H9 (cell line): ENCODE data around the gene ADH7. TPM values are rescaled to one million over a fixed set of nuclear protein-coding genes. Genes with fewer than 3 reads are reported as not detected.

Source experiments
- DNase-seq: peaks from one replicate; pipeline ENCODE4 v3.0.0-alpha.2; 2017
- H2AFZ ChIP-seq: one replicate; pipeline ENCODE4 v1.6.1; 2013; ENCODE audit warnings: mild to moderate bottlenecking, low read length, control low read depth, moderate library complexity
- H2AK5ac ChIP-seq: 2 replicates; pipeline ENCODE4 v1.6.1; 2013; ENCODE audit warnings: low read length, control low read depth, mixed read lengths; ENCODE audit not compliant: insufficient read length
- H2BK120ac ChIP-seq: one replicate; pipeline ENCODE4 v1.6.1; 2013; ENCODE audit warnings: low read depth, mild to moderate bottlenecking, low read length, control low read depth, inconsistent platforms; ENCODE audit not compliant: poor library complexity, severe bottlenecking
- H2BK12ac ChIP-seq: 2 replicates; pipeline ENCODE4 v1.6.1; 2013; ENCODE audit warnings: low read length, control low read depth, mixed read lengths, low read depth; ENCODE audit not compliant: insufficient read length
- H2BK15ac ChIP-seq: 2 replicates; pipeline ENCODE4 v1.6.1; 2013; ENCODE audit warnings: low read depth, low read length, control low read depth
- H2BK20ac ChIP-seq: one replicate; pipeline ENCODE4 v1.6.1; 2013; ENCODE audit warnings: low read depth, mild to moderate bottlenecking, low read length, control low read depth, inconsistent platforms; ENCODE audit not compliant: poor library complexity, severe bottlenecking
- H2BK5ac ChIP-seq: 2 replicates; pipeline ENCODE4 v1.6.1; 2013; ENCODE audit warnings: low read length, control low read depth, mixed read lengths; ENCODE audit not compliant: insufficient read length
- H3K14ac ChIP-seq: 2 replicates; pipeline ENCODE4 v1.6.1; 2013; ENCODE audit warnings: low read length, control low read depth; ENCODE audit not compliant: insufficient read depth
- H3K18ac ChIP-seq: 2 replicates; pipeline ENCODE4 v1.6.1; 2013; ENCODE audit warnings: low read depth, mild to moderate bottlenecking, mixed read lengths, low read length, control low read depth; ENCODE audit not compliant: insufficient read length
- H3K23ac ChIP-seq: 2 replicates; pipeline ENCODE4 v1.6.1; 2013; ENCODE audit warnings: low read length, control low read depth, mixed read lengths, low read depth; ENCODE audit not compliant: insufficient read length
- H3K23me2 ChIP-seq: 2 replicates; pipeline ENCODE4 v1.6.1; 2013; ENCODE audit warnings: low read depth, mild to moderate bottlenecking, mixed read lengths, low read length, control low read depth; ENCODE audit not compliant: insufficient read length, poor library complexity, severe bottlenecking
- H3K27ac ChIP-seq: 2 replicates; pipeline ENCODE4 v1.5.1; 2013; ENCODE audit warnings: low read length, control low read depth, mixed read lengths, low read depth; ENCODE audit not compliant: insufficient read length
- H3K27me3 ChIP-seq: 2 replicates; pipeline ENCODE4 v1.6.1; 2013; ENCODE audit warnings: low read length, control low read depth, inconsistent platforms; ENCODE audit not compliant: insufficient read depth
- H3K4ac ChIP-seq: 2 replicates; pipeline ENCODE4 v1.6.1; 2013; ENCODE audit warnings: low read depth, mild to moderate bottlenecking, control low read depth, inconsistent platforms, low read length, moderate library complexity
- H3K4me1 ChIP-seq: 2 replicates; pipeline ENCODE4 v1.6.1; 2013; ENCODE audit warnings: low read length, control low read depth, inconsistent platforms; ENCODE audit not compliant: insufficient read depth
- H3K4me2 ChIP-seq: 2 replicates; pipeline ENCODE4 v1.6.1; 2013; ENCODE audit warnings: low read length, control low read depth, mixed read lengths; ENCODE audit not compliant: insufficient read length, insufficient read depth
- H3K56ac ChIP-seq: 2 replicates; pipeline ENCODE4 v1.6.1; 2013; ENCODE audit warnings: low read depth, mild to moderate bottlenecking, mixed read lengths, low read length, control low read depth; ENCODE audit not compliant: insufficient read length
- H3K79me1 ChIP-seq: 2 replicates; pipeline ENCODE4 v1.6.1; 2013; ENCODE audit warnings: low read depth, mild to moderate bottlenecking, moderate library complexity, low read length, control low read depth, inconsistent platforms; ENCODE audit not compliant: insufficient read depth, poor library complexity, severe bottlenecking
- H3K79me2 ChIP-seq: 2 replicates; pipeline ENCODE4 v1.6.1; 2013; ENCODE audit warnings: low read length, control low read depth, inconsistent platforms; ENCODE audit not compliant: insufficient read depth
- H3K9ac ChIP-seq: 2 replicates; pipeline ENCODE4 v1.6.1; 2013; ENCODE audit warnings: low read length, control low read depth, mixed read lengths; ENCODE audit not compliant: insufficient read length; ENCODE audit errors: extremely low read depth
- H3K9me3 ChIP-seq: one replicate; pipeline ENCODE4 v1.6.1; 2013; ENCODE audit warnings: low read depth, low read length, inconsistent platforms; ENCODE audit not compliant: control insufficient read depth
- H3T11ph ChIP-seq: one replicate; pipeline ENCODE4 v1.6.1; 2013; ENCODE audit warnings: mild to moderate bottlenecking, low read length, control low read depth, inconsistent platforms
- H4K20me1 ChIP-seq: one replicate; pipeline ENCODE4 v1.6.1; 2013; ENCODE audit not compliant: control insufficient read depth, insufficient read length, insufficient read depth
- H4K5ac ChIP-seq: 2 replicates; pipeline ENCODE4 v1.6.1; 2013; ENCODE audit warnings: low read depth, mild to moderate bottlenecking, mixed read lengths, low read length, control low read depth; ENCODE audit not compliant: insufficient read length
- H4K8ac ChIP-seq: replicated peaks from 2 replicates; pipeline ENCODE4 v1.6.1; 2013; ENCODE audit warnings: low read length, control low read depth, mixed read lengths, low read depth; ENCODE audit not compliant: insufficient read length
- H4K91ac ChIP-seq: 2 replicates; pipeline ENCODE4 v1.6.1; 2013; ENCODE audit warnings: low read depth, mild to moderate bottlenecking, moderate library complexity, mixed read lengths, low read length, control low read depth; ENCODE audit not compliant: insufficient read length
- H3K27ac Mint-ChIP-seq, 3 experiments: 2 replicates in 2 of 3; 3 replicates in 1 of 3; pipeline ENCODE4 v1.8.0; 2020 to 2021; ENCODE audit warnings: mixed read lengths in 3 of 3, mild to moderate bottlenecking in 1 of 3, moderate library complexity in 1 of 3
- H3K27me3 Mint-ChIP-seq: 2 replicates; pipeline ENCODE4 v1.8.0; 2021; ENCODE audit warnings: low read depth, mild to moderate bottlenecking, moderate library complexity, mixed read lengths
- H3K36me3 Mint-ChIP-seq, 3 experiments: 2 replicates in 2 of 3; 3 replicates in 1 of 3; pipeline ENCODE4 v1.8.0; 2020 to 2021; ENCODE audit warnings: low read depth in 3 of 3, mixed read lengths in 3 of 3; ENCODE audit not compliant: insufficient read depth in 1 of 3
- H3K4me1 Mint-ChIP-seq, 2 experiments: 2 replicates each; pipeline ENCODE4 v1.8.0; 2020; ENCODE audit warnings: mixed read lengths in 2 of 2
- H3K4me3 Mint-ChIP-seq, 2 experiments: 2 replicates in 1 of 2; 3 replicates in 1 of 2; pipeline ENCODE4 v1.8.0; 2020 to 2021; ENCODE audit warnings: mild to moderate bottlenecking in 2 of 2, mixed read lengths in 2 of 2, moderate library complexity in 1 of 2
- H3K9me3 Mint-ChIP-seq, 2 experiments: 2 replicates in 1 of 2; 3 replicates in 1 of 2; pipeline ENCODE4 v1.8.0; 2020; ENCODE audit warnings: mild to moderate bottlenecking in 2 of 2, mixed read lengths in 2 of 2, moderate library complexity in 1 of 2
- WGBS: extraction: QIAGEN DNeasy Blood & Tissue Kit; methylation state at CpG from one replicate; pipeline ENCODE4 v1.1.7; 2013; ENCODE audit warnings: missing lambda C conversion rate, low lambda C conversion rate, mixed read lengths; ENCODE audit not compliant: insufficient read length; ENCODE audit errors: extremely low coverage; 5-methylcytosine and 5-hydroxymethylcytosine counted together
- total RNA-seq: library from RNA; stranded (reverse); gene quantifications from 2 replicates; pipeline ENCODE4 v1.2.1, GENCODE V29; 2021
- TF ChIP-seq, protein P1 (sequence below): fragments of 200-600 bp; sonication (generic); conservative IDR thresholded peaks from 3 replicates; pipeline ENCODE4 v1.8.0; 2021; ENCODE audit warnings: antibody characterized with exemption, mild to moderate bottlenecking

ADH7 gene
- total RNA-seq, 1 experiment from 2014 or later: not detected

- H3K27me3 ChIP-seq: no peaks in the 10 kb centered on the region
- H2BK5ac ChIP-seq: no peak overlapping the region
- Mint-ChIP-seq H3K27me3 (no peaks in the 10 kb centered on the region), H3K4me1 (no peaks in the 10 kb centered on the region), H3K36me3 (no peaks in the 10 kb centered on the region), H3K4me3 (no peak overlapping the region), H3K9me3 (no peaks in the 10 kb centered on the region; a peak in 1 of 5 replicates), H3K27ac (no peak overlapping the region)
- H3K56ac ChIP-seq: no peak overlapping the region
- no peak overlapping the region for H2AFZ ChIP-seq
- no peaks in the 10 kb centered on the region for H3K79me2 ChIP-seq
- H2BK12ac ChIP-seq: no peak overlapping the region
- no peak overlapping the region for H4K91ac ChIP-seq
- no peak overlapping the region for H3T11ph ChIP-seq
- H4K20me1 ChIP-seq: no peaks in the 10 kb centered on the region
- no peak overlapping the region for H3K4me2 ChIP-seq
- H3K18ac ChIP-seq: no peak overlapping the region
- H3K23ac ChIP-seq: no peak overlapping the region
- no peak overlapping the region for H3K14ac ChIP-seq
- DNase-seq: no peak
- H2AK5ac ChIP-seq: no peak overlapping the region
- H3K27ac ChIP-seq: no peak overlapping the region
- H3K9ac ChIP-seq: no peak overlapping the region
- H2BK20ac ChIP-seq: no peak overlapping the region
- H3K4ac ChIP-seq: no peak overlapping the region
- no peak overlapping the region for H2BK15ac ChIP-seq
- H3K79me1 ChIP-seq: no peaks in the 10 kb centered on the region
- H2BK120ac ChIP-seq: no peak overlapping the region
- H3K23me2 ChIP-seq: no peaks in the 10 kb centered on the region
- TF ChIP-seq, protein P1, sequence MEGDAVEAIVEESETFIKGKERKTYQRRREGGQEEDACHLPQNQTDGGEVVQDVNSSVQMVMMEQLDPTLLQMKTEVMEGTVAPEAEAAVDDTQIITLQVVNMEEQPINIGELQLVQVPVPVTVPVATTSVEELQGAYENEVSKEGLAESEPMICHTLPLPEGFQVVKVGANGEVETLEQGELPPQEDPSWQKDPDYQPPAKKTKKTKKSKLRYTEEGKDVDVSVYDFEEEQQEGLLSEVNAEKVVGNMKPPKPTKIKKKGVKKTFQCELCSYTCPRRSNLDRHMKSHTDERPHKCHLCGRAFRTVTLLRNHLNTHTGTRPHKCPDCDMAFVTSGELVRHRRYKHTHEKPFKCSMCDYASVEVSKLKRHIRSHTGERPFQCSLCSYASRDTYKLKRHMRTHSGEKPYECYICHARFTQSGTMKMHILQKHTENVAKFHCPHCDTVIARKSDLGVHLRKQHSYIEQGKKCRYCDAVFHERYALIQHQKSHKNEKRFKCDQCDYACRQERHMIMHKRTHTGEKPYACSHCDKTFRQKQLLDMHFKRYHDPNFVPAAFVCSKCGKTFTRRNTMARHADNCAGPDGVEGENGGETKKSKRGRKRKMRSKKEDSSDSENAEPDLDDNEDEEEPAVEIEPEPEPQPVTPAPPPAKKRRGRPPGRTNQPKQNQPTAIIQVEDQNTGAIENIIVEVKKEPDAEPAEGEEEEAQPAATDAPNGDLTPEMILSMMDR: no peak
- H3K9me3 ChIP-seq: no peaks in the 10 kb centered on the region
- no peaks in the 10 kb centered on the region for H3K4me1 ChIP-seq
- no peak overlapping the region for H4K5ac ChIP-seq
- no CpG with 5 or more reads among the region's 4 CpGs for WGBS
- H4K8ac ChIP-seq: no peak overlapping the region
Measured at GRCh38 chr4:99413140-99413539, 22.0 kb downstream of the ADH7 start.
